Amygdala (tissue), 56 donors: ENCODE data around the gene INCENP.

Experiments used
- DNase-seq, 56 donors: peaks; one replicate each; lab custom pipeline; 2025; lab: John Stamatoyannopoulos, UW

INCENP gene

DNA sequence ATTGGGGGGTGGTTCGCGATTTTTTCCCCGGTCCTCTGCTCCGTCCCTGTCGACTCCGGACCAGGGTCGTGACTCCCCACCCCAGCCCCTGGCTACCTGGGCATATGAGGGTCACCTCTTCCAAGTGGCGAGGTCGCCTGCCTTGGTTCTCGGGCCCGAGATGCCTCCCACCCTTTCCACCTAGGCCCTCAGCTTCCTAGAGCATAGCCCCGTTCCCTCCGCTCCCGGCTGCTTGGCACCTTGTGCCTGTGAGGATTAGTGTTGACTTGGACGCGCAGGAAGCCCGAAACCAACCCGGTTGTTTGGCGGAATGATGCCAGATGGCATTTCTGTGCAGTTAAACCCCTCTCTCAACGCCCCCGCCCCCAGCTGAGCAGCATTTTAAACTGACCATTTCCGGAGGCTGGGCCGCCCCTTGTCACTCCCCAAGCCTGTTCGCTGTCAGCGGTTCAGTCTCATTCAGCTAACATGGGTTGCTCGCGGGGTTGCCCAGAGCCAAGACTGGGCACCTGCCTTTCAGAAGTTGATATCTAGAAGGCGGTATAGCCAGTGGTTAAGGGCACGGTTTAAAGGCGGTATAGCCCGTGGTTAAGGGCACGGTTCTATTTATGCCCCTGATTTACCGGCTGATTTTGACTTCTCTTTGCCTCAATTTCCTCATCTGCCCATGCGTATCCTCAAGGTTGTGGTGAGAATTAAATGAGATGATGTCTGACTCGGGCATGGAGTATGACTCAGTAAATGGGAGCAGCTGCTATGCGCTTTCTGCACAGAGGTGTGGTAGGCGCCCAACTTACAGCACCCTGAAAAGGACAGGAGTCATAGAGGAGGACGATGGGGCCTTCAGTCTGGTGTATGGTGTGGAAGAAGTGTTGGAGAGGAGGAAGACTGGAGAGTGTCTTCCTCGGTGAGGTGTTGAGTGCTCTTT is 639 bp downstream of the INCENP start:
- peak in 5 of 56 donors; percentile 21 to 60 (median 31) for DNase-seq

- no peak for DNase-seq
These were observed 1.5 kb downstream of the INCENP start for GRCh38 chr11:62125316-62125715.

DNA sequence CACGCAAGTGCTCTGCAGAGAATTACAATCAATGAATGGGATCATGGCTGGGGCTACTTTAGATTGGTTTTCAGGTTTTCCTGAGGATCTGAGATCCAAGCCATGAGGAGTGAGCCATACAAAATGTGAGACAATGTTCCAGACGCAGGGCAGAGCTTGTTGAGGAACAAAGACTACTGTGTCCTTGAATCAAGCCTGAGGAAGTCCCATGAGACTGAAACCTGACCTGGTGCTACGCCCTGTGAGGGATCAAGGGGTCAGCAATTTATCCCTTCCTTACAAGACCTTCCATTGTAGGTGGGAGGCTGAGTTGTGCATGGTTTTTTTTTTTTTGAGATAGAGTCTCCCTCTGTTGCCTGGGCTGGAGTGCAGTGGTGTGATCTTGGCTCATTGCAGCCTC is 2.1 kb downstream of the INCENP start:
- no peak for DNase-seq

DNA sequence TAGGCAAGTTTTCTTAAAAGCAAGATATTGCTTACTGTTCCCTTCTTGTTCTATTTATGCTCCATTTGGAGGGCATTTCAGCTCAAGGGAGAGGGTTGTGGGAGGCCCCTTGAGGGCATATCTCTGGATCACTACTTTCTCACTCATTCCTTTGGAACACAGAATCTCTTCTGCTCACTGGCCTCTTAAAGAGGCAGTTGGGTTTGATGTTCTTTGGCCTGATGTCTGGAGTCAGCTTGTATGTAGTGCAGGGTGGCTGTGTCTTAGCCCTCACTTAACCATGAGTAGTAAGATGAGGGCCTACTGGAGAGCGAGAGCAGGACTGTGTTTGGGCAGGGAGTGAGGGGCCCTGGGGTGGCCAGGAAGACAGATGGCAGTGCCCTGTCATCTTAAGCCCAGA is 3.6 kb downstream of the INCENP start:
- no peak for DNase-seq

GRCh38 chr11:62127941-62128770 is 4.3 kb downstream of the INCENP start:
- no peak for DNase-seq

- DNase-seq = no peak
These were observed 5.0 kb downstream of the INCENP start for GRCh38 chr11:62128835-62129234.

GRCh38 chr11:62129590-62130282 is 5.9 kb downstream of the INCENP start:
- DNase-seq = peak in 3 of 56 donors; percentile 10 to 44 (median 10)

GRCh38 chr11:62130283-62131169 is 6.7 kb downstream of the INCENP start:
- DNase-seq = no peak

- no peak for DNase-seq
These were observed 7.3 kb downstream of the INCENP start for GRCh38 chr11:62131170-62131464.

- no peak for DNase-seq
These were observed 8.4 kb downstream of the INCENP start for GRCh38 chr11:62132191-62132590.

DNA sequence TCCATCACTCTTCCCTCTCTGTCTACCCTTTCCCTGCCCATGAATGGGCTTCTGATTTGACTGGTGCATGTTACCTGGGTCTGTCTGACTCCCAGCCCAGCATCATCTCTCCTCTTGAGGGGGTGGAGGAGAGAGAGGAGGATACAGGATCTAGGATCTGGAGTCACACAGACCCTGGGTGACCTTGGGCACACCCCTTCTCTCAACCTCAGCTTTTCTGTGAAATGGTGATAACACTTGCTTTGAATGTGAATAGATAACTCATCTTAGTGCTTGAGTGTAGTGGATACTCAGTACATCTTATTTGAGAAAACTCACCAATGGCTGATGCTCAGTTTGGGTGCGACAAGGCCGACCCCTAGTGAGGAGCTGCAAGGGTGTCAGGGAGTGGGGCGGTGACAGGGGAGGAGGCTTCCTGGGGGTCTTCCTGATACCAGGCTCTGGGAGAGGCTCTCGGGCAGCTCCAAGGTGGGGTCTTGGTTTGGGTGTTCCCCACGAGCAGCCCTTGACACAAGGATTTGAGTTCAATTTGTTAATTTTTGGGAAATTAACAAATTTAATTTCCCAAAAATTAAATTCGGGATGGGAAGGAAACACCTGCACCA is 9.0 kb downstream of the INCENP start:
- no peak for DNase-seq

DNA sequence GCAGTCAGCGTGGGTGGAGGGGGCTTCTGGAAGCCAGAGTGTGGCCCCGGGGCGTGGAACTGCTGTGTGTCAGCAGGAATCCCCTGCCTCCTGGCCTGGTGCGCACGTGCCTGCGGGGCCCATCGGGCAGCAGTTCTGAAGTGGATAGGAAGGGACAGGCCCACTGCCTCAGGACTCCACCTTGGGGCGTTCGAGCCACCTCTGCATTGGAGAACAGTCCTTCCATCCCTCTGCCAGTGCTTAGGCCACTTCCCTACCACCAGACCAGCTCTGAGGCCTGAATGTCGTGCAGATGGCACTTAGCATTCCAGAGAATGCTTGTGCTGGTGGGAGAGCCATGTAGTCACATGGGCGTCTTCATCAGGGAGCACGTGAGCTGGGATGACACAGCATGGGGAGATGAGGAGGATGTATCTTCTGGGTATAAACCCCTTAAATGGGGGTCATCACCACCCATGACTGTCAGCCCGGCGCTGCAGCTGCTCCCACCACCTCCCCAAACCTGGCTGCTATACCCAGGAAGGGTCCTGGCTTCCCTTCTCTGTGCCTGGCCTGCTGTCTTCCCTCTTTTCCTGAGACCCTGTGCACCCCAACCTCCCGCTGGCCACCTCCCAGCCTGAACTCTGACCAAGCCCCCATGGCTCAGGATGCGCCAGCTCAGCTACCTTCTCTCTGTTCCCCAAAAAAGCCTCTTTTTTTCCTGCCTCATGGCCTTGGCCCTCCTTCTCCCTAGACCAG is 9.7 kb downstream of the INCENP start:
- DNase-seq = peak in 2 of 56 donors; percentile 12 to 45

- no peak for DNase-seq
These were observed 13.6 kb downstream of the INCENP start for GRCh38 chr11:62137276-62137861.

- no peak for DNase-seq
These were observed 14.2 kb downstream of the INCENP start for GRCh38 chr11:62137881-62138629.

DNA sequence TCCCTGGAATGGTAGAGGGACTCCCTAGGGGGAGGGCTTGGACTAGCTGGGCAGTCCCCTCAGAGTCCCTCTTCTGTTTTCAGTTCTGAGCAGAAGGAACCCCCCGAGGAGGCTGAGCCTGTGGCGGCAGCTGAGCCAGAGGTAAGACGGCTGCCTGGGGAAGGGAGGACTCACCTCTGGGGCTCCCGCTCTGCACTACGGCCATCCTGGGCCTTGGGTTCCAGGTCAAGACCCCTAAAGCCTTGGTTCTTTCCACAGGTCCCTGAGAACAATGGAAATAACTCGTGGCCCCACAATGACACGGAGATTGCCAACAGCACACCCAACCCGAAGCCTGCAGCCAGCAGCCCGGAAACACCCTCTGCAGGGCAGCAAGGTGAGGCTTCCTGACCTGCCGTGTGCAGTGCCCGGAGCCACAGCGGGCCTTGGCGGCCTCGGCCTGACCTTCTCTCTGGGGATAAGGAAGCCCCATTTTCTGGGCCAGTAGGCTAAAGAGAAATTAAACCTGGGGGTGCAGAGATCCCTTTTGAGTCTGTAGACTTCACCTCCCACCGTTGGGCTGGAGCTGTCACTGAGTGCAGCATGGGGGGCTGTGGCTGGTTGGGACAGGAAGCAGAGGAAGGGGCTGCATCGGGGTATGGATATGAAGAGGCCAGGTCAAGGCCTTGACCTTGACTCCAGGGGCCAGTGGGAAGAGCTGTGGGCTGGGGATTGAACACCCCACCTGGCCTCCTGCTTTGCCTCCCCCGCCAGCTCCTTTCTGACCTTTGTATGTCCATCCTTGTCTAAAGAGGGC is 15.0 kb downstream of the INCENP start:
- DNase-seq = no peak

DNA sequence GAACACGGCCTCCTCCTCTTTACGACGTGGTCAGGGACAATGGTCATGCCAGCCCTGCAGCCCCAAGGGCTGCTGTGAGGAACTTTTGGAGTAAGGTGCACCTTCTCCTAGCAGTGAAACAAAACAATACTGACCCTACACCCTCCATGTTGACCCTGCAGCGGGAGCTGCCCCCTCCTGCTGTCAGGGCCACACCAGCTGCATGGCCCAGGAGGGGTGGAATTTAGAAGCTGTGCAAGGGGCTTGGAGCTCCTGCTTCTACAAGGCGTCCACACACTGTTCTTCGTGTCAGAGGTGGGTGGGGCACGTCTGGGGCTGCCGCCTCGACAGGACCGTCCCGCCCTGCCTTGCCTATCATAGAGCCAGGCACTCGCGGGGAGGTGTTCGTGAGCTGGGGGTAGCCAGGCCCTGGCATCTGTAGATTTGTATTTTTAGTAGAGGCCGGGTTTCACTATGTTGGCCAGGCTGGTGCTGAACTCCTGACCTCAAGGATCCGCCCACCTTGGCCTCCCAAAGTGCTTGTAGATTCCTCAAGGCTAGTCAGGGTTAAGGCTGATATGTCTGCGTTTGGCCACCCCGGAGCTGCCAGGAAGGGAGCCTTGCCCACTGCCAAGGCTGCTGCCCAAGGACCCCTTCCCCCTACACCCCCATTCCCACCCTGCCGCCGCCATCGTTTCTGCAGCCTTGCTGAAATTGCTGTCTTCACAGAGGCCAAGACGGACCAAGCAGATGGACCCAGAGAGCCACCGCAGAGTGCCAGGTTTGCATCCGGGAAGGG is 15.9 kb downstream of the INCENP start:
- DNase-seq = no peak
